Renal cortical epithelial cell (primary cell): ENCODE data around the gene ENTPD3. TPM values are rescaled to one million over a fixed set of nuclear protein-coding genes. Genes with fewer than 3 reads are reported as not detected.

Experiments
- DNase-seq: peaks from one replicate; pipeline ENCODE4 v3.0.0-alpha.2; 2011; ENCODE audit warnings: low read depth
- total RNA-seq: library from RNA; depleted of rRNA; stranded (reverse); fragments of >200 nt; gene quantifications from 2 replicates; pipeline ENCODE4 v1.2.3, GENCODE V29; 2014

Gene ENTPD3, protein sequence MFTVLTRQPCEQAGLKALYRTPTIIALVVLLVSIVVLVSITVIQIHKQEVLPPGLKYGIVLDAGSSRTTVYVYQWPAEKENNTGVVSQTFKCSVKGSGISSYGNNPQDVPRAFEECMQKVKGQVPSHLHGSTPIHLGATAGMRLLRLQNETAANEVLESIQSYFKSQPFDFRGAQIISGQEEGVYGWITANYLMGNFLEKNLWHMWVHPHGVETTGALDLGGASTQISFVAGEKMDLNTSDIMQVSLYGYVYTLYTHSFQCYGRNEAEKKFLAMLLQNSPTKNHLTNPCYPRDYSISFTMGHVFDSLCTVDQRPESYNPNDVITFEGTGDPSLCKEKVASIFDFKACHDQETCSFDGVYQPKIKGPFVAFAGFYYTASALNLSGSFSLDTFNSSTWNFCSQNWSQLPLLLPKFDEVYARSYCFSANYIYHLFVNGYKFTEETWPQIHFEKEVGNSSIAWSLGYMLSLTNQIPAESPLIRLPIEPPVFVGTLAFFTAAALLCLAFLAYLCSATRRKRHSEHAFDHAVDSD
- total RNA-seq: 0.17 and 0.99 TPM in 2 replicates

DNA sequence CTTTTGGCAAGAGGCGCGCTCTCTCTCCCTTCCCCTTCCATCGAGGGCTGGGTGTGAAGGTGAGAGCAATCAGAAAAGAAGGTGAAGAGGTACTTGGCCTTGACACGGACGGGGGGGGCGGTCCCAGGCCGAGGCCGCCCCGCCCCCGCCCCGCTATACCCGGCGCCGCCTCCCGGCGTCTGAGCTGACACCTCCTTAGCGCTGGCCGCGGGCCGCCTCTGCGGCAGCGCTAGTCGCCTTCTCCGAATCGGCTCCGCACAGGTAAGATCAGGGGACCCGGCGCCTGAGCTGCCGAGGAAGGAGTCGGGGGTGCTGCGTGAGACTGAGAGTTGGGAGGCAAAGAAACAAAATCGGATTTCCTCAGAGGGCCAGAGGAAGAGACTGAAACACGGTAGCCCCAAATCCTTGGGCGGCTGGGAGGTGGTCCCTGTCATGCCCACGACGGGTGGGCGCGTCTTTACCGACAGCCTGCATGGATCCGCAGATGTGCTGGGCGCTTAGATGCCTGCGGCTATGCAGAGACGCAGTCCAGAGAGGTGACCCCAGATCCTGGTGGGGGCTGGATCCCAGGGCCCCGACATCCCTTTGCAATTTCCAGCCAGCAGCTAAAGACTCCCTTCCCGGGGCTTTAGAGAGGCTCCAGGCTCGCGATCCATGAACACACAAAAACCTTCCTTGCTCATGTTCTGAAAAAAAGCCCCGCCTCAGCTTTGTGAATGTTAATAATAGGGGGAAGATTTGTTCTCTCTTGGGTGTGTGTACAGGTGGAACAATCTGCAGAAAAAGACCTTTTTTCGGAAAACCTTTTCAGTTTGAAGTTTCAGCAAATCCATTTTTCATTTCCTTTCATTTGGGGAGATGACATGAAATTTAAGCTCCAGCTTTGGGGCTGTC, at the start of gene ENTPD3:
TSS of gene ENTPD3 (plus strand) at position 184 of the 894 bp plus-strand sequence. CDS start 874 bp downstream, outside the sequence.
- no peak for DNase-seq

DNA sequence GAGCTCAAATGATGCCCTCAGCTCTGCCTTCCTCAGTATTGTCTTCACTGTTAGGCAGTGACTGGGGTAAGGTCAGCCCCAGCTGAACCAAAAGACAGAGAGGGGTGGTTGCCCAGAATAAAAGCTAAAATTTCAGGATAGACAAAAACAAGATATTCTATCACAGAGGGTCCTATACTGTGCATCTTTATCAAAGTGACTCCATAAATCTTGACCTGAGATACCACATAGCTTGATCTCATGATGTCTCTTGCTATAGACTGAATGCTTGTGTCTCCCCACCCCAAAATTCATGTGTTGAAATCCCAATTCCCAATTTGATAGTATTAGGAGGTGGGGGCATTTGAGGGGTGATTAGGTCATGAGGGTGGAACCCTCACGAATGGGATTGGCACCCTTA, 47.1 kb upstream of the ENTPD3 start:
- no peak for DNase-seq

DNA sequence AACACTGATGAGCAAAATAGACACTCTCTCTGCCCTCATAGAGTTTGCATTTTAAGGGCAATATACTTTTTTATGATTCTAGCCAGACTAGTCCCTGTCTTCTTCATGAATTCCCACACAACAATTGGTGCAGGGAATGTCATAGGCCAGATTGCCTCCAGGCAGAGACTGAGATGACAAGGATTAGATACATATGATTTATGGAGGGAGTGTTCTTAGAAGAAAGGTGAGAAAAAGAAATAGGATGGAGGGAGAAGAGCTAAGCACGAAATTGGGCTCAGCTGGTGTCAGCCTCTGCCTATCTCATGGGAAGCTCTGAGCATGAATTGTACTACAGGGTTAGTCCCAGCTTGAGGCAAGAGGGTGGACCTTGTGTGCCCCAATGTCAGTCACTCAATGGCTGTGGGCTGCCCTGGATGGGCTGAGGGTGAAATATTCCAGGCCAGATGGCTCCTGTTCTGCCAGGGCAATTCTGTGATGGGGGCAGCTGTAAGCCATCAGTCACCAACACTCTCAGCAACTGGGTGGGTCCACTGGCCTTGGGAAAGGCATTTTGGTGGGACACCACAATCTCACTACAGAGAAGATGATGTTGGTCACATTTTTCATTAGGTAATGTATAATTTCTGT, 46.3 kb upstream of the ENTPD3 start:
- DNase-seq: no peak

DNA sequence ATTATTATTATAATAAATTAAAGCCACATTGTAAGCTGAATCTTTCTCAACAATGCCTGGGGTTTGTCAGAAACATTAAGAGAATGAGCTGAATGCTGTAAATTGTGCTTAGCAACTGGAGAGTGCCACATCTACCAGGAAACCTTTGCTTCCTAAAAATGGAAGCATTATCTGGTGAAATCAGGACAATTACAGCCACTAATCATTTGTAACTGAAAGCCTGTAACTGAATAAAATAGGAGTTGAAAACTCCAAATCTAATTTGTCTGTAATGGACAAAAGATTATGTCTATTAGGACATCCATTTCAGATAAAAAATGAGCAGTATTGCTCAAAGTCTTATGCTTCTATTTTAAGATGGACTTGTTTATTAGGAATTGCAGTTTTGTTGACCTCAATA, 45.3 kb upstream of the ENTPD3 start:
- DNase-seq: no peak

DNA sequence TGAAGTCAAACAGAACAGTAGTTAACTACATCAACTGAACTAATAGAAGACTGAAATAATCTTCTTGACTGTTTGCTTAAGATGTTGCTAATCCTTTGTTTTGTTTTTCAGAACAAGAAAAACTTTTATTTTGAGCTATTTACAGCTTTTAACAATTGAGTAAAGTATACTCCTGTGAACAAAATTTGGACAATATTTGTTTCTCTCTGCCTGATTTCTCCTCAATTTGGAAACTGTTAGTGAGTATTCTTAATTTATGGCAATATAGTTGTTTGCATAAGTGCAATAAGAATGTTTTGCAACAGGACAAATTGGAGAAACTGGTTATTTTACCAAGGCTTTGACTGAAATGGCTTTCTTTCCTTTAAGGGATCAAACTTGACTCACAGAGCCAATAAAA, 36.5 kb upstream of the ENTPD3 start:
- DNase-seq: no peak

DNA sequence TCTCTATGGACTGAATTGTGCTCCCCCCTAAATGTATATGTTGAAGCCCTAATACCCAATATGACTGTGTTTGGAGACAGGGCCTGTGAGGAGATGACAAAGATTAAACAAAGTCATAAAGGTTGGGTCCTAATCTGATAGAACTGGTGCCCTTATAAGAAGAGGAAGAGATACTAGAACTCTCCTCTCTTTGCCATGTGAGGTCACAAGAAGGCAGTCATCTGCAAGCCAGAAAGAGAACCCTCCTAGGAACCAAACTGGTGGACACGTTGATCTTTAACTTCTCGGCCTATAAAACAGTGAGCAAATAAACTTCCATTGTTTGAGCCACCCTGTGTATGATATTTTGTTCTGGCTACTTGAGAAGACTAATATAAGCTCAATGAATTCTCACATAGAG, 31.6 kb upstream of the ENTPD3 start:
- no peak for DNase-seq

DNA sequence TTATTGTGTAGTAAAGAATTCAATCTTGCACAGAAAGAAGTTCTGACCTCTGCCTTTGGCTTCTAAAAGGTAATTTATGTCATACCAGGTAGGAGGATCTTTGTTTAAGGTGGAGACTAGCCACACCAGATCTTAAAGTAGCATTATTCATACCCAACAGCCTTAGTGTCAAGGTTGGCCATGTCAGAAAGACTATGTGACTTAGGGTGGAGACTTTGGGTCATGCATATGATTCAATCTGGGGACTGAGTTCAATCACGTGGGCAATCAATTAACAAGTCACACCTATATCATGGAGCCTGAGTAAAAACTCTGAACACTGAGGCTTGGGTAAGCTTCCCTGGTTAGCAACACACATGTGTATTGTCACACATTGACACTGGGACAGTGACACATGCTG, 28.5 kb upstream of the ENTPD3 start:
- DNase-seq: no peak

DNA sequence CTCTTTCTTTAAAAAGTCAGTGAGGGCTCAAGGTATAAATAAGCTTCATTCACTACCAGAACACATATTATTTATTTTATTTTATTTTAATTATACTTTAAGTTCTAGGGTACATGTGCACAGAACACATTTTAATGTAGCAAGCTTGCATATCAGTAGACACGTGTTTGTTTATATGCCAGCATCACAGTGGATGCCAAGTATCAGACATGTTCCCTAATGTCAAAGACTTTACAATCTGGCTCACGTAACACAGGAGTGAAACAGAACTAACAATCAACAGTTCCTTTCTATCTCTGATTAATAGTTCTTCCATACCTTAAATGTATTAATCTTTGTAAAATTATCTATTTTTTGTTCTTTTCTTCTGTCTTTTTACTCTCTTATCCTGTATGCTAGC, 23.3 kb upstream of the ENTPD3 start:
- no peak for DNase-seq

DNA sequence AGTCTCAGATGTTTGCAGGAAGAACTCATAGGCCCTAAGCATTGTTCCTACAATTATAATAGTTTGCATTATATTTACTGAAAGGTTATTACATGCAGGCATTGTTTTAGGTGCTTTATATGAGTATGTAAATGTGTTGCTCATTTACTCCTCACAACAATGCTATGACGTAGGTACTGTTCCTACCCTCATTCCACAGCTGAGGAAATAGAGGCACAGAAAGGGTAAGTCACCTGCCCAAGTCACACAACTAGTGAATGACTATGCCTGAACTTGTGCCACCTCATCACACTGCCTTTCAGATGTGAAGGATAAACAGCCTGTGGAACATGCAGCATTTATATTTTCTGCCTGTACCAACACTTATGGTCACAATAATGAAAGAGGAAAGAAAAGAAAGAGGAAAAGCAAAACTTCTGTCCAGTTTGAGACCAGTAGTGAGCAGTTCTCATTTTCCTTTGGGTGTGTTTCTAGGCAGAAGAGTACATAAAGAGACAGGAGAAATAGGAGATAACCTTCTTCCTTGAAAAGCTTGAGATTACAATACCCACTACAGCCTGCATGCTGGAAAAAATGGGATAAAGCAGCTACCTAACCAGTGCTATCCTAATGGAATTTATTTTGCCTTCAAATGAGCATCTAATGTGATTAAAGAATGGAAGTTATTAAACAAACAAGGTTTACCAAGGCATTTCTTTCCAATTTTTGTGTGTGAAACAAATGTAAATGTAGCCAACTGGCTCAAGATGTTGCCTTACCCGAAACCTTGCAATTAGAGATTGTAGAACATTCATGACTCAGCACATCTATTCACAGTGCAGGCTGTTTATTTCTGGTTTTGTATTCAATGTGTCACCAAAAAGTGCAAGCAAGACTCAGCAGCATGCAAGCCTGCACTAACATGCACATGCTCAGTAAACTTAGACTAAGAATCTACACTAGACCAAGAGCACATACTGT, 20.5 kb upstream of the ENTPD3 start:
- peak; percentile 63 for DNase-seq

DNA sequence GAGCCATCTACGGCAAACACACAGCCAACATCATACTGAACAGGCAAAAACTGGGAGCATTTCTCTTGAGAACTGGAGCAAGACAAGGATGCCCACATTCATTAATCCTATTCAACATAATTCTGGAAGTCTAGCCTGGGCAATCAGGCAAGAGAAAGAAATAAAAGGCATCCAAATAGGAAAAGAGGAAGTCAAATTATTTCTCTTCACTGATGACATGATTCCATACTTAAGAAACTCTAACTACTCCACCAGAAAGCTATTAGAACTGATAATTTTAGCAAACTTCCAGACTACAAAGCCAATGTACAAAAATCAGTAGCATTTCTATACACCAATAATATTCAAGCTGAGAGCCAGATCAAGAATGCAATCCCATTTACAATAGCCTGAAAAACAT, 17.3 kb upstream of the ENTPD3 start:
- no peak for DNase-seq

DNA sequence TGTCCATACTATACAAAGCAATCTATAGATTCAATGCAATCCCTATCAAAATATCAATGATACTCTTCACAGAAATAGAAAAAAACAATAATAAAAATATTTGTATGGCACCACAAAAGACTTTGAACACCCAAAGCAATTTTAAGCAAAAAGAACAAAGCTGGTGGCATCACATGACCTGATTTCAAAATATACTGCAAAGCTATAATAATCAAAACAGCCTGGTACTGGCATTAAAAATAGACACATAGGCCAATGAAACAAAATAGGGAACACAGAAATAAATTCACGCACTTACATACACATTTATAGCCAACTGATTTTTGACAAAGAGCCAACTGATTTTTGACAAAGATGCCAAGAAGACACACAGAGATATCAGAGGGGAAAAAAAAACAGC, 9.2 kb upstream of the ENTPD3 start:
- DNase-seq: no peak

DNA sequence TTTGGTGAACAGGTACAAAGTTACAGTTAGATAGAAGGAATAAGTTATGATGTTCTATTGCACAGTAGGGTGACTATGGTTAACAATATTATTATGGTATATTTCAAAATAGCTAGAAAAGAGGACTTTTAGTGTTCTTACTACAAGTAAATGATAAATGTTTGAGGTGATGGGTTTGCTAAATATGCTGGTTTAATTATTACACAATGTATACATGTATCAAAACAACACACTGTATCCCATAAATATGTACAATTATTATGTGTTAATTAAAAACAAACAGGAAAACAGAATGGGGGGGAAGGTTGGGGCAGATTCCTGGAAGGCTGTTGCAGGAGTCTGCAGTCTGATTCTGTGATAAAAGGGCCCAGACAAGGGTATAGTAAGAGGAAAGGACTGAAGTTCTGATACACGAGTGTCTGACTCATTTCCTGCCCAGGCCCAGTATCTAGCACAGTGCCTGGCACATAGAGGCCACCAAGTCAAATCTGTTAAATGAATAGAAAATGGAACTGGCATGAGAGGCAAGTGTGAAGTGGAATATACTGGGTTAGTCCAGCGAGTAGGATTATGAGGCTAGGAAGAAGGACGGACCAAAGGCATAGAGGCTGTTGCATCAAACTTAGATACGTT, 7.2 kb upstream of the ENTPD3 start:
- DNase-seq: no peak

DNA sequence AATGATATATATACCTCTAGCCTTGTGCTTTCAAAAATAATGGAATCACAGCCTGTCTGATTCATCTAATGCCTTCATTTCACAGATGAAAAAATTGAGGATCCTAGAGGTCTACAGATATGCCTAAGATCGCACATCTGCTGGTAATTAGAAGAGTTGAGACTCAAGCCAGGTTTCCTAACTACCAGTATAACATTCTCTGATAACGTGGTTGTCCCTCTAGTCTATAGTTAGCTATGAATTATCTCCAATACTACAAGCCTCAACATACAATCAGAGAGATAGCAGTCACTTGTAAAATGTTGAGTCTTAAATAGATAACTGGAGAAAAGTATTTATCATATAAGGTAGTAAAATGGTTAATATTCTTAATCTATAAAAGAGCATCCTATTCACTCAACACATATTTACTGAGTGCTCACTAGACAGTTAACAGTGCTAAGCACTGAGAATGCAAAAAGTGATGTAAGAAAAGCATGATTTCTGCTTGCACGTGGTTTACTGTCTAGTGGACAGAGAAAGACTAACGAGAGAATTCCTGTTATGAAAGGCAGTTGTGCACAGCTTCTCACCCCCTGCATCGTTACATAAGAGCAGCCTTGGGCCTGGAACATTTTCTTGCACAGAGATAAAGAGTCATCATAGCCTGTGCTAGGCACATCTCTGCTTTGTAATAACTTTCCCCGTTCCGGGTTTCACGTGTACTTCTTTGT, 4.9 kb upstream of the ENTPD3 start:
- no peak for DNase-seq

DNA sequence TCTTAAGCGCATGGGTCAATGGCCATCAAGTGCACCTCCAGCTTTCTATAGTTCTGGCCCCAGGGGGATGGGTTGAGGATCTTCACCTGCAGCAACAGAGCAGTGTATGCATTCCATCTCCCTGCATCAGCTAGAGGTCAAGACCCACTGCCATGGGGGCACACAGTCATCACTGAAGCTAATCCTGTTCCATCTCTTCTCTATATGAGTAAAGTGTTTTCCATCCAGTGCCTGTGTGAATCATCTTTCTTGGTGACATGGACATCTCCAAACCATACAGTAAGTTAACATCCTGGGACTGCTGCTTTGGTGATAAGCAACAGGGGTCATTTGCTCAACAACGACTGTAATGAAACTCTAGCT, 4.4 kb upstream of the ENTPD3 start:
- DNase-seq: no peak

DNA sequence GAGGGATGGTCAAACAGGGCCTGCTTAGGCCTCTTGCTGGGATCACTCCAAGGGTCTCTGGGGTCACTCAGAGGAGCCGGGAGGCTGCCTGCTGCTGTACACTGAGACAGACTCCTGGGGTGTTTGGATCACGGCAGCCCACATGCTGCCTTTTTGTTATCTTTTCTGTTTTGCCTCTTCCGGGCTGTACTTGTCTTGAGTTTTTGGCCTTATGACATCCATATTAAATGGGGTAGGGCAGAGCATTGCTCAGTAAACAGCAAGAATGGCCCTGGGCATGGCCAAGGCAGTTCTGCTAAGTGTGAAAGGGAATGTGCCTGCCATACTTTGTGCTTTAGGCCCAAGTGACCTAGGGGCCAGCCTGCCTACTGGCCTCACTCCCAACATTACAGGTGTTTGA, 771 bp upstream of the ENTPD3 start:
- no peak for DNase-seq

DNA sequence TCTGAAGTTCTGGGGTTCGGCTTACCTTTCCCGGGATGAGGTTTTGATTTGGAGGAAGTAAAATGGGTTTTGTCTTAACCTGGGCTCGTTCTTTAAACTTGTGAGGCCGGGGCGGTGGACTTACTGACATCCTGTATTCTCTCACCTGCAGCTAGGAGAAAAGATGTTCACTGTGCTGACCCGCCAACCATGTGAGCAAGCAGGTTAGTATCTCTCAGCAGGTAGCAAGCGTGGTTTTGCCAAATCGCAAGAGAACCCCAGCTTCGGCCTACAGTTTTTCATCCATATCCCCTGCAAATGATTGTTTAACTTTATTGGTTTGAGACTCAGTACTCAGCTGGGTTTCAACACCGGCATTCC, 891 bp downstream of the ENTPD3 start:
- DNase-seq: no peak

DNA sequence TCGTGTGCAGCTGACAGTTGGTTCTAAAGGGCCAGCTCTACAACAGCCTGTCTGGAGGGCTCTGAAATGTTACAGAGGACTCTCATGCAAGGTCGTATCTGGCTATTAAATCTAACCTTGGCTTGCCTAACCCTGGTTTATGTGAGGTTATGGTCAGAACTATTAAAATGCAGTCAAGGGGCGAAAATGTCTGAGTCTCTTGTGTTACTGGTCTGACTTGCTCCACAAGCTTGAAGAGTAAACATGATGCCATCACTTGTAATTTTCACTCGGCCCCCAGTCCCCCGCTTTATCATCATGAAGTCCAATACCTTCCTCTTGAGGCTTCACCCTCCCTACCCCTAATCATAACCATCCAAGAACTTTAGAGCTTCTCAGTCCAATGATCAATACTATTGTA, 9.4 kb downstream of the ENTPD3 start:
- DNase-seq: no peak

DNA sequence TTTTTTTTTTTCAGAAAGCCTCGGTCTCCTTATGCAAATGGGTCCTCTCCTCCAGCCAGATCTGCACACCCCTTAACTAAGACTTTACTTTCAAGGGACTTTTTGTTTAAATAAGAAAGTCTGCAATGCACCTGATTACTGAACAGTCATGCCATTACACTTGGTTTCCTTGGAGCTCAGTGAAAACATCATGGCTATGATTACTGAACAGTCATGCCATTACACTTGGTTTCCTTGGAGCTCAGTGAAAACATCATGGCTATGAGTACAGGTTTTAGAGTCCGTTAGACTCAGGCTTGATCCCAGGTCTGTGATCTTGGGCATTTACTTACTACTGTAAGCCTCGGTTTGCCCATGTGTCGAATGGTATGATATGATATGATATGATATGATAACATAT, 10.1 kb downstream of the ENTPD3 start:
- DNase-seq: no peak

DNA sequence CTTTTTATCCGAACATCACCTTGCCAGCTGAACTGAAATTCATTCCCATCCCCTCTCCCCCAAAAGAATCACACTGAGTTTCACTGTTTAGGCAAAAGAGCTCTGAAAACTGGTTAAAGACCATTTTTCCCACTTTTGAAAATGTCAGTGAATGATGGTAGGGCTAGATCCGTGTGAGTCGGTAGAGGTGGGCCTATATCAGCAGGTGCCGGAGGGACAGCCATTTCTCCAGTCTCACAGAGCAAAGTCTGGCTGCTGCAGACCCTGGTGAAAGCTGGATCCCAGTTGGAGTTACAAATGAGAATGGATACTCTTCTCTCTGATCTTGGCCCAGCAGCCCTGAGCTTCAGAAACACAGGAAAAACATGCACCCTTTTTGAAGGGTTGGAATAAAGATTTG, 10.9 kb downstream of the ENTPD3 start:
- DNase-seq: no peak

DNA sequence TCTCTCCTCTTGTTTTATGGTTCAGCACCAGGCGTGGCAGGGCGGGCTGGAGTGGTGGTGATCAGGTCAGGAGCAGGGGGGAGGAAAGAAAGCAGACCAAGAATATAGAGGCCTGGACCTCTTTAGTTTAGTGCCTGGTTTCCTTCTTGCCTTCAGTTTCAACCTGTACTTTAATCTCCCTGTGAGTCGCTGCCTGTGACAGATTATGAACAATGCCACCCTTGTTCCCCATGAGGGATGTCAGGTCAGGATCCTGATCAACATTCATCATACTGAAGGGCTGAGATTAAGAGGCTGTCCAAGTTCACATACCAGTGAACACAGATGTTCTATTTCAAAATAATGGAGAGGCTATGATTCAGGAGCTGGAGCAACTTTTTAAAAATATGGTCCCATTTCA, 11.4 kb downstream of the ENTPD3 start:
- DNase-seq: no peak
